Fibroblast of the aortic adventitia (primary cell): ENCODE measurements around the gene RHOB. TPM values are rescaled to one million over a fixed set of nuclear protein-coding genes. Genes with fewer than 3 reads are reported as not detected.

ENCODE experiments used
- DNase-seq: peaks from one replicate; pipeline ENCODE4 v3.0.0-alpha.2; 2010; ENCODE audit warnings: low read depth
- H3K4me3 ChIP-seq: 2 replicates; pipeline ENCODE4 v1.5.1; 2011; ENCODE audit warnings: low read depth, mild to moderate bottlenecking, control low read depth, low read length, moderate library complexity
- CTCF ChIP-seq: IDR thresholded peaks from 2 replicates; pipeline ENCODE4 v1.5.1; 2011; ENCODE audit warnings: mild to moderate bottlenecking, low read length, control low read depth, inconsistent platforms; ENCODE audit not compliant: insufficient read depth
- total RNA-seq: library from RNA; depleted of rRNA; stranded (reverse); fragments of >200 nt; gene quantifications from 2 replicates; pipeline ENCODE4 v1.2.3, GENCODE V29; 2012; ENCODE audit warnings: low replicate concordance

The RHOB gene
- total RNA-seq, 1 donor: 40.5 TPM

DNA sequence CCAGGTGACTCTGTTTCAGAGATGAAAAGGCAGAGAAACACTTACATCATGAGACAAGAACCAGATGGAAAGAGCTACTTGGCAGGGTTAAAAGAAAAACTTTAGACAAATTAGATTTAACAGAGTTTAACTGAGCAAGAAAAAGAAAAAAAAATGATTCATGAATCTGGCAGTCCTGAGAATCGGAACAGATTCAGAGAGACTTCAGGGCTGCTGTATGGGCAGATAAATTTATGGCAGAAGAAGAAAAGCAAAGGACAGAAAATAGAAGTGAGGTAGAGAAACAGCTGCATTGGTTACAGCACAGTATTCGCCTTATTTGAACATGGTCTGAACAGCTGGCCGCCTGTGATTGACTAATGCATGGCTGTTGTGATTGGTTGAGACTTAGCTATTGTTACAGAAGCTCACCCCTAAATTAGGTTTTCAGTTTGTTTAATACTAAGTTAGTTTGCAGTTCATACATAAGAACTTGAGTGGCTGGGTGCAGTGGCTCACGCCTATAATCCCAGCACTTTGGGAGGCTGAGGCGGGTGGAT lies 43.0 kb upstream of the RHOB start:
- no peak for TF ChIP-seq CTCF
- no peak overlapping the region for H3K4me3 ChIP-seq
- DNase-seq: peak; percentile 55

DNA sequence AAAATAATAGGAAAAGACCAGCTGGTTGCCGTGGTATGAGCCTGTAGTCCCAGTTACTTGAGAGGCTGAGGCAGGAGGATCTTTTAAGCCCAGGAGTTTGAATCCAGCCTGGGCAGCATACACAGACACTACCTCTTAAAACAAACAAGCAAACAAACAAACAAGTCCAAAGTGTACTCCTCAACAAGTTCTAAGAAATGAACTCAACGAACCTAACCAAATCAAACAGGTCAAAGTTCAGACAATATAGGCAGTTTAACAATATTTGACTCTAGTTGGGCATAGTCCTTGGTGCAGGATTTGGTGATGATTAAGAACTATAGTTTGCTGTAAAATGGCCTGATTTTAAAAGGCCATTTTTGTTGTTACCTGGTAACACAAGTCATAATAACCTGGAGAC lies 41.9 kb upstream of the RHOB start:
- no peak for DNase-seq
- H3K4me3 ChIP-seq: no peak overlapping the region
- TF ChIP-seq CTCF: no peak

DNA sequence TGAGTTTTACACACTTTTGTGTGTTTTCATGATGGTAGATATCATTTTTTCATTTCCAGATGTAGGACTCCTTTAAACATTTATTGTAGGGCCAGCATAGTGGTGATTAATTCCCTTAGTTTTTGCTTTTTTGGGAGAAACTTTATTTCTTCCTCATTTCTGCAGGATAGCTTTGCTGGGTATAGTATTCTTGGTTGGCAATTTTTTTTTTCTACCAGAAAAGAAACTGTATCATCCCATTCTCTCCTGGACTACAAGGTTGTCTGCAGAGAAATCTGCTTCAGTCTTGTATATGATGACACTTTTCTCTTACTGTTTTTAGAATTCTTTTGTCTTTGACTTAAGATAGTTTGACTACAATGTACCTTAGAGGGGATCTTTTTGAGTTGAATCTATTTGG lies 37.8 kb upstream of the RHOB start:
- H3K4me3 ChIP-seq: no peak overlapping the region
- no peak for DNase-seq
- no peak for TF ChIP-seq CTCF

- no peak overlapping the region for H3K4me3 ChIP-seq
- no peak for DNase-seq
- no peak for TF ChIP-seq CTCF
Observed at GRCh38 chr2:20410556-20411277, 36.2 kb upstream of the RHOB start.

DNA sequence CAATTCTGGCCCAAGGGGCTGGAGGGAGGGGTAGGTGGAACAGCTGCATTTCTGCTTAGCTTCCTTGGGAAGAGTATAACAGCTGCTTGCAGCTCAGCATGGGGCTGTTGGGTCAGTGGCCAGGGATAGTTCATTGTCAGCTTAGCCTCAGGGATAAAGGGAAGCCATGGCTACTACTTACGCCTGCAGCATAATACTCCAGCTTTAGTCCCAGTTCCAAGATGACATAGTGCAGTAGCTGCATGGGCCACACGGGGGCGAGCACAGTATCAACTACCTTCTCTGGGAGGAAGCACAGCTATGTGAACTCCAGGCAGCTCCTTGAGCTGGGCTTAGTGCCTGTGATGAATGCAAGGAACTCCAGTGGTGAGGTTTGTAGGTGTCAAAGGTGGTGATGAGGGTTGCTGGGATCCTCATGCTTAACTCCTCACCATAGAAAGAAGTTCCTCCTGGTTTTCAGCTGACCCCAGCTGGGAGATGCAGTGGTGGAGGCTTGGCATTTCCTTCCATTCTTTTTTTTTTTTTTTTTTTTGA lies 35.4 kb upstream of the RHOB start:
- peak; percentile 83 for DNase-seq
- H3K4me3 ChIP-seq: no peak overlapping the region
- peak; percentile 94 for TF ChIP-seq CTCF

GRCh38 chr2:20414806-20415205 lies 32.1 kb upstream of the RHOB start:
- no peak for DNase-seq
- no peak for TF ChIP-seq CTCF
- H3K4me3 ChIP-seq: no peak overlapping the region
